ENCODE results near the gene RGL1.

DNA sequence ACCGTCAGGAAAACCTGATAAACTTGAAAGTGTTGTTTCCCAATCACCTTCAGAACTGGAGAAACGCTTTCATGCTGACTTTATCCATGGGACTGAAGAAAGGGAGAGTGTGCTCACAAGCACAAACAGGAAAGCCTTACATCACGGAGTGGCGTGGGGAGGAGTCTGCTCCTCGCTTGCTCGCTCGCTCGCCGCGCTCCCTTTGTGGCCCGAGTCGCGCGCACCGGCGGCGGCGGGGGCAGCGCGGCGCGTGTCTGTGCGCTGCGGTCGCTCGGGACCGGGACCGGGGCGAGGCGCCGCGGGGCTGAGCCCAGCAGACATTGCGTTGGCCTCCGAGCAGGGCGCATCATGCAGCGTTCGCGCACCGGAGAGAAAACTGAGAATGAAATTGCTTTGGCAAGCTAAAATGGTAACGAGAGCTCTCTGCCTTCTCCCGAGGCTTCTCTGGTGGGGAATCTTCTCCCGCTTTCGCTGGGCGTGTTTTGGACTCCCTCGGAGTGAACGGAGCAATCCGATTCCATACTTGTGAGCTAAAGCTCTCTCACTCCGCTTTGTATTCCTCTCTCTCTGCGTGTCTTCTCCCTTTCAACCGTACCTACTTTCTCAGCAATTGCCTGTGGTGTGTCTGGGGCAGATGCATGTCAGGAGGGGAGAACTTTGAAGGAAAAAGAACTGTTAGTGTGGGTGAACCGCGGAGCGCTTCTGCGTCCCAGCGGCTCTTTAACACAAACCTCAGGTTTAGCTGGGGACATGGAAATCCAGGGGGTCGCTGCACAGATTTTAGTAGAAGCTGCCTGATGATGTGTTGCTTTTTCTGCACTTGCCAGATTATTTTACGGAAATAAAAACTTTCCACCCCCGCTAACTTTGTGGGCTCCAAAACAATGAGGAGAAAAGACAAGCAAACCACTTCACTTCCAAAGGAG lies at the start of gene RGL1:
- TF ChIP-seq POLR2A (IDR thresholded peaks at IDR 0.05) (peak; percentile 60), CTCF (IDR thresholded peaks at IDR 0.05) (no peak)
